Stomach smooth muscle (tissue), 2 donors: ENCODE results near the gene SACM1L.
"Not testable (repeated sequence)": the region's sequence is repeated elsewhere in the genome, so short reads cannot be mapped to it uniquely, and the experiment has no call there.

Source experiments
- H3K27ac ChIP-seq: one replicate; pipeline ENCODE4 v1.7.0; 2013; ENCODE audit warnings: mild to moderate bottlenecking, low read length, inconsistent platforms
- H3K27me3 ChIP-seq, 2 donors: one replicate each; pipeline ENCODE4 v1.7.0; 2013; ENCODE audit warnings: low read length in 2 of 2; ENCODE audit not compliant: insufficient read depth in 2 of 2, control insufficient read depth in 1 of 2
- H3K36me3 ChIP-seq, 2 donors: one replicate each; pipeline ENCODE4 v1.7.0; 2013; ENCODE audit warnings: low read length in 2 of 2; ENCODE audit not compliant: control insufficient read depth in 2 of 2, insufficient read depth in 2 of 2
- H3K4me1 ChIP-seq: one replicate; pipeline ENCODE4 v1.7.0; 2013; ENCODE audit warnings: low read length; ENCODE audit not compliant: control insufficient read depth, insufficient read depth
- H3K4me3 ChIP-seq, 2 donors: one replicate each; pipeline ENCODE4 v1.7.0; 2013; ENCODE audit warnings: low read length in 2 of 2
- H3K9ac ChIP-seq, 2 donors: one replicate each; pipeline ENCODE4 v1.7.0; 2013; ENCODE audit warnings: low read length in 2 of 2, mild to moderate bottlenecking in 1 of 2
- H3K9me3 ChIP-seq, 2 donors: one replicate each; pipeline ENCODE4 v1.7.0; 2013; ENCODE audit warnings: low read length in 2 of 2; ENCODE audit not compliant: control insufficient read depth in 2 of 2
- donor health status: healthy.
- donor health status: Pancreatic carcinoma.

SACM1L gene

DNA sequence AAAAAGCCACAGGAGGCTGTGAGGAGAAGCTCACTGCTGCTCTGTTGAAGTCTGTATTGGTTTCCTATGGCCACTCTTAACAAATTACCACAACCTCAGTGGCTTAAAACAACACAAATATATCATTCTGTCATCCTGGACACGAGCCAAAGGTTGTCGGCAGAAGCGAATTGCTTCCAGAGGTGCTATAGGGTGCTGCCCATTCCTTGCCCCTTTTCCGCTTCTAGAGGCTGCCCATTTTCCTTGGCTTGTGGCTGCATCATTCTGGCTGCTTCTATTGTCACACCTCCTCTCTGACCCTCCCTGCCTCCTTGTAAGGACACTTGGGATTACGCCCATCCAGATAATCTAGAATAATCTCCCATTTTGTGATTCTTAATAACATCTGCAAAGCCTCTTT is 6.4 kb upstream of the SACM1L start:
- Histone ChIP-seq H3K4me1 (no peaks in the 10 kb centered on the region), H3K9me3 (peaks cover 0 to 7% of the 10 kb centered on the region in 2 donors)

DNA sequence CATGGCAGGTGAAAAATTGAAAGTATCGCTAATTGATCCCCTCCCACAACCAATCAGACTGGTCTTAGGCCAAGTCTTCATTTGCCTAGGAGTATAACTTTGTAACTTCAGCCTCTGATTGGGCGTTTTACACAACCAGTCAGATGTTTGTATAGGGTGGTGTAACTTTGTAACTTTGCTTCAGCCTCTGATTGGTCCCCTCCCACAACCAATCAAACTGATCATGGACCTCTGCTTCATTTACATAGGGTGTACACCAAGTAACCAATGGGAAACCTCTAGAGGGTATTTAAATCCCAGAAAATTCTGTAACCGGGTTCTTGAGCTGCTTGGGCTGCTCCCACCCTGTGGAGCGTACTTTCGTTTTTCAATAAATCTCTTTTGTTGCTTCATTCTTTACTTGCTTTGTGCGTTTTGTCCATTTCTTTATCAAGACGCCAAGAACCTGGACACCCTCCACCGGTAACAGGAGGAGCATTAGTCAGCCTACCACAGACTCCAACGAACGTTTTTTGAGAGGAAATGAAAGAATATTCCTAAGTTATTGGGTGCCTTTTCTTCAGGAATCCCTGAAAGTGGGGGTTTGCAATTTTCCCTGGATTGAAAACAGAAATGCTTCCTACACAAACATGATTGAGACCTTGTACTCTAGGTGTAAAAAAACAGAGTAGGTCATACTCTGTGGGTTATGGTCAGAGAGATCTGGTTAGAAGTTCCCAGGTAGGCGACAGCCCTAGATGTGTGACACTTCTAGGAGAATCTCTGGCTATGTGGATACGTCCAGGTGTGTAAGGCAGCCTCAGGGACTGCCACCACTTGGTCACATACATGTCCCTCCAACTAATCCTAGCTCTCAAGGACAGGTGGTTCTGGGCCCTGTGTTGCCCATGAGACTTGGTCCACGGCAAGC is 5.5 kb upstream of the SACM1L start:
- no peaks in the 10 kb centered on the region for H3K27me3 ChIP-seq
- peaks cover 3% of the 10 kb centered on the region for H3K4me1 ChIP-seq
- H3K27ac ChIP-seq, result no peak overlapping the region
- no peak overlapping the region for H3K4me3 ChIP-seq
- peaks cover 0 to 7% of the 10 kb centered on the region in 2 donors for H3K9me3 ChIP-seq
- no peak overlapping the region for H3K9ac ChIP-seq
- H3K36me3 ChIP-seq, result peaks cover 1 to 16% of the 10 kb centered on the region in 2 donors

More for the DNA sequence above, 6.4 kb upstream of the SACM1L start:
- no peak overlapping the region for H3K4me3 ChIP-seq
- H3K27ac ChIP-seq, result no peak overlapping the region
- H3K27me3 ChIP-seq, result no peaks in the 10 kb centered on the region
- no peak overlapping the region for H3K9ac ChIP-seq
- H3K36me3 ChIP-seq, result peaks cover 9 to 22% of the 10 kb centered on the region in 2 donors

DNA sequence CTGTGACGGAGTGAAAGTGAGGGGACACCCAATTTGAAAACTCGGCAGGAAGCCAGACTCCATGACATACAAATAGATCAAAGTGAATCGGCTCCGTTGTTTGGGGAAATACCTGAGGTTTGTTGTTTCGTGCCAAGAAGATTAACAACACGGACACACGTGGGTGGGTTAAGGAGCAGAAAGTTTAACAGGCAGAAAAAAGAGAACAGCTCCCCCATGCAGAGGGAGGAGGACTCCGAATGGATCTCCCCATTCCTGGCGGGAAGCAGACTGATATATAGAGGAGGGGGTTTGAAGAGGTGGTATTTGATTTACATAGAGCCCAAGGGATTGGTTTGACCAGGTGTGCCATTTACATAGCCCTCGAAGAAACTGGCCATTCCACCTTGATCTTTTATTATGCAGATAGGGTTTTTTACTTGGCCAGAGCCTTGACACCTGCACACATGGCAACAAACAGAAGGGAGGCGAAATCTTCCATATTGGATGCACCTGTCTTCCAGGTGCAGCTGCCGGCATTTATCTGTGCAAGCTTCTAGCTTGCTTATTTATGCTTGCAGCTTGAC is 4.8 kb upstream of the SACM1L start:
- H3K27me3 ChIP-seq, result no peaks in the 10 kb centered on the region
- no peak overlapping the region for H3K4me3 ChIP-seq
- H3K9me3 ChIP-seq, result peaks cover 0 to 7% of the 10 kb centered on the region in 2 donors
- H3K9ac ChIP-seq, result no peak overlapping the region
- no peak overlapping the region for H3K27ac ChIP-seq
- H3K36me3 ChIP-seq, result peaks cover 0 to 13% of the 10 kb centered on the region in 2 donors
- peaks cover 3% of the 10 kb centered on the region for H3K4me1 ChIP-seq

DNA sequence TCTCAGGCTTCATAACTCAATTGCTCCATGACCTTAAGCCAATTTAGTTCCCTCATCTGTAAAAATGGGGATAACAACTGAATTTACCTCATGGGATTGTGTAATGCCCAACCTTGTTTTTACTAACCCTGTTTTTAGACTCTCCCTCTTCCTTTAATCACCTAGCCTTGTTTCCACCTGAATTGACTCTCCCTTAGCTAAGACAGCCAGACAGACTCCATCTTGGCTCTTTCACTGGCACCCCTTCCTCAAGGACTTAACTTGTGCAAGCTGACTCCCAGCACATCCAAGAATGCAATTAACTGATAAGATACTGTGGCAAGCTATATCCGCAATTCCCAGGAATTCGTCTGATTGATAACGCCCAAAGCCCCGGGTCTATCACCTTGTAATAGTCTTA is 3.5 kb upstream of the SACM1L start:
- not testable (repeated sequence) for H3K27ac ChIP-seq, H3K36me3 ChIP-seq, H3K4me3 ChIP-seq, H3K27me3 ChIP-seq, H3K9me3 ChIP-seq, H3K9ac ChIP-seq
- peaks cover 14% of the 10 kb centered on the region for H3K4me1 ChIP-seq

DNA sequence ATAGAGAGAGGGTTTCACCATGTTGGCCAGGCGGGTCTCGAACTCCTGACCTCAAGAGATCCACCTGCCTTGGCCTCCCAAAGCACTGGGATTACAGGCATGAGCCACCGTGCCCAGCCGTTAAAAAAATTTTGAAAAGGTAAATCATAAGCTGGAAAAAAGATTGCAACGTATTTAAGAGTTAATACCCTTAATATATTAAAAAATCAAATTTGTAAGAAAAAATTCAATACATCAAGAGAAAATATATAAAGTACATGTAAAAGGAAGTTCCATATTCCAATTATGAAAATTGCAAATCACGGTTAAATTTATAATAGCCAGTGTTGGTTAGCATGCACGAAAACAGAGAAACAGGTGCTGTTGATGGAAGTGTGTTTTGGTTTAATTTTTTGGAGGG is 2.3 kb upstream of the SACM1L start:
- Histone ChIP-seq H3K27ac (no peak overlapping the region), H3K27me3 (no peaks in the 10 kb centered on the region), H3K4me3 (no peak overlapping the region), H3K9ac (no peak overlapping the region), H3K4me1 (peaks cover 18% of the 10 kb centered on the region), H3K9me3 (peaks cover 0 to 7% of the 10 kb centered on the region in 2 donors), H3K36me3 (peaks cover 0 to 5% of the 10 kb centered on the region in 2 donors)

DNA sequence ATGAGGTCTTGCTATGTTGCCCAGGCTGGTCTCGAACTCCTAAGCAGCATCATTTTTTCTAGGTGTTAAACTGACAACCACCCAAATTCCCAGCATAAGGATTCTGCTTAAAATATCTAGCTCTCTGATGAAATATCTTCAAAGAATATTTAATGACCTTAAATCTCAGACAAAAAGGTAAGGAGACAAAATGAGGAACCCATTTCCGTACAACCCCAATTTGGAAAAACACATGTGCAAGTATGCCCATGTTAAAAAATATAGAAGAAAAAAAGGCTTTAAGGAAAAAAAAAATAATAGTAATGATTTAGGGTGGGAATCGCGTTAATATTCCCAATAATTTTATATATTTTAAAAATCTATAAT is 1.4 kb upstream of the SACM1L start:
- Histone ChIP-seq H3K27me3 (no peaks in the 10 kb centered on the region), H3K27ac (no peak overlapping the region), H3K4me3 (peak overlapping the region in 1 of 2 donors; percentile 85), H3K36me3 (no peaks in the 10 kb centered on the region), H3K4me1 (peaks cover 24% of the 10 kb centered on the region), H3K9ac (no peak overlapping the region), H3K9me3 (peaks cover 0 to 2% of the 10 kb centered on the region in 2 donors)

DNA sequence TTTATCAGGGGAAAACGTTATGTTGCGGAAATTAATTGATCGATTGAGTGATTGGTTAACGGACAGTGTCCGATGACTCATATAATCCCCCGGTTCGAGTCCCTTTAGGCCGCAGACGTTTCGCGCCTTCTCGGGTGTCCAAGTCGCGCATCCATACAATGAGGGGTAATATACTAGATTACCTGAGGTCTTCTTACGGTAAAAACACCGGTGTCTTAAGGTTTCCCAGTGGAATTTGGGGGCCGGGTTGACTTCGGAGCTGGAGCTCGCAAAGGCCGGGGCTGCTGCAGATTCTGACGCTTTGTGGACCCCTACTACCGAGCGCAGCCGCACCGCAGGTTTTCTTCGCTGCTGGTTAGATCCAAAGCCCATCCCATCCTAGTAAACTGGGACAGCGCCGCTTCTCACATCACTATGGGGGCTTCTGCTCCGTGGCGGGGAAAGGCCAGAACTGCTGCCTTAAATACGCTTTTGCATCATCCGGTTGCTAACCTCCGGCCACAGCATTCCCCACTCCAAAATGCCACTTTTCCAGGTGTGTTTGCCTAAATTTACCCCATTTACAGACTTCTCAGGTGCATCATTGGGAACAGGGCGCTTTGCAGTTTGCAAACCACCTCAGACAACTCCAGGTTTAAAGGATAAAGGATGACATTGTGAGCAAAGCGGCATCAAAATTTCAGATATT is 858 bp upstream of the SACM1L start:
- Histone ChIP-seq H3K9me3 (no peaks in the 10 kb centered on the region), H3K27ac (peak overlapping the region; percentile 3), H3K4me1 (peaks cover 24% of the 10 kb centered on the region), H3K27me3 (no peaks in the 10 kb centered on the region), H3K9ac (peak overlapping the region; percentile 44 to 62), H3K4me3 (peak overlapping the region; percentile 66 to 85), H3K36me3 (no peaks in the 10 kb centered on the region)

DNA sequence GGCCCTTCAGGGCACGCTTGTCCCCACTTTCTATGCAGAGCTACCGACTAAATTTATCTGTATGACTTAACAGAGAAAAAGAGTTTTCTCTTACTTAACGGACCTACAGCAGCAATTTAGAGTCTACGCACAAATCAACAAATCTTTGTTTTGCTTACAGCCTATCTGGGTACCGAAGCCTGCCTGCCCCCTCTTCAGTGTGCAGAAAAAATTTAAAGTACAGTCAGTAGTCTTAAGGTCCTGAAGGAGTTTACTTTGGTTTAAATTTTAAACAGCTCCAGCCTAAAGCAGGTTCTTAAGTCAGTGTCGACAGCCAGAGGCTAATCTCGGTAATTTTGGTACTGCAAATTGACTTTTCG is 570 bp downstream of the SACM1L start:
- no peaks in the 10 kb centered on the region for H3K9me3 ChIP-seq
- H3K4me3 ChIP-seq, result peak overlapping the region; percentile 85 to 91
- peak overlapping the region; percentile 84 for H3K27ac ChIP-seq
- peak overlapping the region; percentile 77 to 93 for H3K9ac ChIP-seq
- no peaks in the 10 kb centered on the region for H3K27me3 ChIP-seq
- peaks cover 24% of the 10 kb centered on the region for H3K4me1 ChIP-seq
- H3K36me3 ChIP-seq, result no peaks in the 10 kb centered on the region

DNA sequence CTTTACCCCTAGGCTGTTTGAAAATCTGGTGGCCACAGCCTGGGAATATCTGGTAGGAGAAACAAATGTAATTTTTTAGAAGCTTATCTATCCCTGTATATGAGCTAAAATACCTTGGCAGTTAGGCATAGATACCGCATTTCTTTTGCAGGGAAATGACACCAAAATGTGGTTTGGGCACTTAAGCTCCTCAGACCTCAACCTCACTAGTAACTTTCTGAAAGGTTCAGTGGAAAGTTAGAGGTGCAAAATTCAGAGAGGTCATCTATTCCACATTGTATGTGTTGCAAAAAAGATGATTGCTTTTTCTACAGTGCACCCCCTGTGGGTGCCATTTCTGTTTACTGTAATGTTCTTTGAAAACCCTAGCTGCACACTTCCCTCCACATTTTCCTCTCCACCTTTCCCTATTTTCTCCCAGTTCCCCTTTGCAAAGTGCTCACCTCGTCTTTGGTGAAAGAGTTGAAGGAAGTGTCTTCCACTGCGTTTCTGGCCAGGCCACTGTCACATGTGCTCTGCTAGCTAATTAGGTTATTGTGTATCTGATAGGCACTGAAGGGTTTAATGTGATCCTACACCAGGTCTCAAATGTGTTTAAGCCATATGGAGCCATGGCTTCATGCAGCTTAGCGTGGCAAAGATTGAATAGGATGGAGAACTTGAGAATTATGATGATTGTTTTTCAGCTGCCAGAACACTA is 1.3 kb downstream of the SACM1L start:
- H3K9me3 ChIP-seq, result no peaks in the 10 kb centered on the region
- H3K4me3 ChIP-seq, result peak overlapping the region; percentile 85 to 91
- no peaks in the 10 kb centered on the region for H3K36me3 ChIP-seq
- H3K9ac ChIP-seq, result peak overlapping the region; percentile 77 to 93
- H3K27ac ChIP-seq, result peak overlapping the region; percentile 84
- peaks cover 24% of the 10 kb centered on the region for H3K4me1 ChIP-seq
- H3K27me3 ChIP-seq, result no peaks in the 10 kb centered on the region

DNA sequence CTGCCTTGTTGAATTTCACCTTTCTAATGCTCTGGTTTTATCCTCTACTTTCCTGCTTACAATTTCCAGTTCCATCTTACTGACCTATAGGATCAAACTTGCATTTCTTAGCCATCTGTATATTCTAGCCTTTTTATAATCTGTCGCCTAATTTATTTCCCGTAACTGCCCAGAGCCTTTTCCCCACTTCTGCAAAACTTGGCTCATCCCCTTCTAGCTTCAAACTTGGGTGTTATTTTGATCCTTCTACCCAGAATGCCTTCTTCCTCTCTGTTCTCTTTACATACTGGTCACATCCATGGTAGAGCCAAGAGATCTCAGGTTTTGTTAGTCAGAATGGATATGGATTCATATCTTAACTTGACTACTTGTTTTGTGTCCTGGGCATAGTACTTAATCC is 2.6 kb downstream of the SACM1L start:
- Histone ChIP-seq H3K4me1 (peaks cover 24% of the 10 kb centered on the region), H3K27me3 (no peaks in the 10 kb centered on the region), H3K4me3 (no peak overlapping the region), H3K36me3 (peaks cover 0 to 2% of the 10 kb centered on the region in 2 donors), H3K27ac (no peak overlapping the region), H3K9me3 (no peaks in the 10 kb centered on the region), H3K9ac (no peak overlapping the region)
